T-helper 17 cell (primary cell): ENCODE measurements around the gene MOV10L1. TPM values are rescaled to one million over a fixed set of nuclear protein-coding genes. Genes with fewer than 3 reads are reported as not detected.
A peak's percentile ranks its signal among the peaks of the same experiment; 100 is the strongest.
"Not testable (repeated sequence)": the region's sequence is repeated elsewhere in the genome, so short reads cannot be mapped to it uniquely, and the experiment has no call there.

Experiments used
- ATAC-seq: fragments of 150-1000 bp; cut with Tn5 transposase; 2 replicates; pipeline ENCODE4 v1.10.0; 2021; ENCODE audit warnings: mild to moderate bottlenecking, moderate library complexity
- DNase-seq, 3 donors: peaks; one replicate each; pipeline versions ENCODE4 v3.0.0 to v3.0.0-alpha.2; 2020 to 2021
- H3K9me3 ChIP-seq: one replicate; pipeline ENCODE4 v1.7.0; 2013; ENCODE audit warnings: low read length, mild to moderate bottlenecking; ENCODE audit not compliant: control insufficient read depth, poor library complexity, severe bottlenecking
- H3K27ac Mint-ChIP-seq: one replicate; pipeline ENCODE4 v1.8.0; 2022; ENCODE audit warnings: mild to moderate bottlenecking, moderate library complexity, mixed read lengths
- H3K27me3 Mint-ChIP-seq: one replicate; pipeline ENCODE4 v1.8.0; 2022; ENCODE audit warnings: mixed read lengths
- H3K36me3 Mint-ChIP-seq: one replicate; pipeline ENCODE4 v1.8.0; 2022; ENCODE audit warnings: low read depth, mixed read lengths
- H3K4me1 Mint-ChIP-seq: one replicate; pipeline ENCODE4 v1.8.0; 2022; ENCODE audit warnings: mild to moderate bottlenecking, mixed read lengths
- H3K4me3 Mint-ChIP-seq: one replicate; pipeline ENCODE4 v1.8.0; 2022; ENCODE audit warnings: mild to moderate bottlenecking, moderate library complexity, mixed read lengths
- total RNA-seq, 4 donors: library from RNA in 2 of 4; stranded (reverse) in 2 of 4; gene quantifications; one replicate each; pipeline ENCODE4 v1.2.3 and lab custom pipeline; 2022 to 2026

Gene MOV10L1
- total RNA-seq, 2 donors from 2014 or later: not detected

- DNase-seq (no peak), ATAC-seq (peak; percentile 35)
- Mint-ChIP-seq H3K27me3 (no peaks in the 10 kb centered on the region), H3K4me1 (peaks cover 18% of the 10 kb centered on the region), H3K4me3 (peak overlapping the region; percentile 86), H3K27ac (peak overlapping the region; percentile 62), H3K36me3 (peaks cover 3% of the 10 kb centered on the region)
- no peaks in the 10 kb centered on the region for H3K9me3 ChIP-seq
These were observed 111.7 kb downstream of the MOV10L1 start for GRCh38 chr22:50201191-50202129.

GRCh38 chr22:50202130-50202666 lies 112.4 kb downstream of the MOV10L1 start:
- no peak for DNase-seq
- Mint-ChIP-seq H3K4me3 (peak overlapping the region; percentile 86), H3K36me3 (peaks cover 3% of the 10 kb centered on the region)

GRCh38 chr22:50203288-50203687 lies 113.5 kb downstream of the MOV10L1 start:
- no peak overlapping the region for H3K4me3 Mint-ChIP-seq
- ATAC-seq: no peak
- no peak overlapping the region for H3K27ac Mint-ChIP-seq

More at GRCh38 chr22:50202130-50202666, 112.4 kb downstream of the MOV10L1 start:
- ATAC-seq: no peak
- H3K9me3 ChIP-seq: no peaks in the 10 kb centered on the region
- Mint-ChIP-seq H3K27me3 (no peaks in the 10 kb centered on the region), H3K4me1 (peaks cover 18% of the 10 kb centered on the region), H3K27ac (peak overlapping the region; percentile 62)

GRCh38 chr22:50204571-50204970 lies 114.8 kb downstream of the MOV10L1 start:
- H3K27ac Mint-ChIP-seq: peak overlapping the region; percentile 66
- H3K27me3 Mint-ChIP-seq: no peaks in the 10 kb centered on the region
- H3K9me3 ChIP-seq: no peaks in the 10 kb centered on the region
- no peak overlapping the region for H3K4me3 Mint-ChIP-seq
- ATAC-seq (no peak), DNase-seq (no peak)
- peaks cover 18% of the 10 kb centered on the region for H3K4me1 Mint-ChIP-seq
- H3K36me3 Mint-ChIP-seq: peaks cover 3% of the 10 kb centered on the region

More at GRCh38 chr22:50203288-50203687, 113.5 kb downstream of the MOV10L1 start:
- Mint-ChIP-seq H3K27me3 (no peaks in the 10 kb centered on the region), H3K36me3 (peaks cover 3% of the 10 kb centered on the region), H3K4me1 (peaks cover 18% of the 10 kb centered on the region)
- DNase-seq: no peak
- H3K9me3 ChIP-seq: no peaks in the 10 kb centered on the region

GRCh38 chr22:50204998-50205397 lies 115.2 kb downstream of the MOV10L1 start:
- not testable (repeated sequence) for ATAC-seq, H3K9me3 ChIP-seq, H3K27me3 Mint-ChIP-seq, H3K36me3 Mint-ChIP-seq, DNase-seq
- H3K4me1 Mint-ChIP-seq: peaks cover 20% of the 10 kb centered on the region
- H3K4me3 Mint-ChIP-seq: peak overlapping the region; percentile 59
- peak overlapping the region; percentile 66 for H3K27ac Mint-ChIP-seq

GRCh38 chr22:50205781-50206569 lies 116.2 kb downstream of the MOV10L1 start:
- no peak for DNase-seq
- Mint-ChIP-seq H3K4me1 (peaks cover 22% of the 10 kb centered on the region), H3K36me3 (peaks cover 5% of the 10 kb centered on the region), H3K4me3 (no peak overlapping the region), H3K27me3 (no peaks in the 10 kb centered on the region), H3K27ac (no peak overlapping the region)
- H3K9me3 ChIP-seq: no peaks in the 10 kb centered on the region
- no peak for ATAC-seq

GRCh38 chr22:50206599-50206998 lies 116.8 kb downstream of the MOV10L1 start:
- no peak for DNase-seq
- no peaks in the 10 kb centered on the region for H3K27me3 Mint-ChIP-seq
- H3K36me3 Mint-ChIP-seq: peaks cover 5% of the 10 kb centered on the region
- H3K4me1 Mint-ChIP-seq: peaks cover 22% of the 10 kb centered on the region
- H3K4me3 Mint-ChIP-seq: no peak overlapping the region
- no peak for ATAC-seq
- no peak overlapping the region for H3K27ac Mint-ChIP-seq
- H3K9me3 ChIP-seq: no peaks in the 10 kb centered on the region

GRCh38 chr22:50207383-50208140 lies 117.8 kb downstream of the MOV10L1 start:
- H3K27ac Mint-ChIP-seq: no peak overlapping the region
- ATAC-seq (no peak), DNase-seq (no peak)
- H3K4me3 Mint-ChIP-seq: no peak overlapping the region
- no peaks in the 10 kb centered on the region for H3K9me3 ChIP-seq
- H3K27me3 Mint-ChIP-seq: no peaks in the 10 kb centered on the region
- H3K4me1 Mint-ChIP-seq: peaks cover 17% of the 10 kb centered on the region
- peaks cover 5% of the 10 kb centered on the region for H3K36me3 Mint-ChIP-seq

- no peak for DNase-seq
These were observed 118.7 kb downstream of the MOV10L1 start for GRCh38 chr22:50208430-50208938.

GRCh38 chr22:50208939-50209892 lies 119.4 kb downstream of the MOV10L1 start:
- ATAC-seq: peak; percentile 31
- peaks cover 9% of the 10 kb centered on the region for H3K36me3 Mint-ChIP-seq

More at GRCh38 chr22:50208430-50208938, 118.7 kb downstream of the MOV10L1 start:
- peak overlapping the region; percentile 43 for H3K27ac Mint-ChIP-seq
- peaks cover 25% of the 10 kb centered on the region for H3K4me1 Mint-ChIP-seq
- ATAC-seq: no peak
- H3K4me3 Mint-ChIP-seq: no peak overlapping the region
- no peaks in the 10 kb centered on the region for H3K9me3 ChIP-seq
- peaks cover 9% of the 10 kb centered on the region for H3K36me3 Mint-ChIP-seq
- no peaks in the 10 kb centered on the region for H3K27me3 Mint-ChIP-seq

GRCh38 chr22:50209893-50210292 lies 120.1 kb downstream of the MOV10L1 start:
- peaks cover 23% of the 10 kb centered on the region for H3K4me1 Mint-ChIP-seq
- ATAC-seq (peak; percentile 81), DNase-seq (peak; percentile 50 to 69 (median 55))
- H3K9me3 ChIP-seq: no peaks in the 10 kb centered on the region
- H3K27ac Mint-ChIP-seq: peak overlapping the region; percentile 69
- peaks cover 7% of the 10 kb centered on the region for H3K36me3 Mint-ChIP-seq
- H3K27me3 Mint-ChIP-seq: no peaks in the 10 kb centered on the region
- H3K4me3 Mint-ChIP-seq: peak overlapping the region; percentile 64

More at GRCh38 chr22:50208939-50209892, 119.4 kb downstream of the MOV10L1 start:
- no peak for DNase-seq
- no peaks in the 10 kb centered on the region for H3K9me3 ChIP-seq
- Mint-ChIP-seq H3K4me3 (peak overlapping the region; percentile 64), H3K27me3 (no peaks in the 10 kb centered on the region), H3K27ac (peak overlapping the region; percentile 69), H3K4me1 (peaks cover 23% of the 10 kb centered on the region)
